H1 (cell line): ENCODE measurements around the gene HSPA1A. TPM values are rescaled to one million over a fixed set of nuclear protein-coding genes. Genes with fewer than 3 reads are reported as not detected.

ENCODE experiments used
- EGR1 ChIP-seq: IDR thresholded peaks from 2 replicates; pipeline ENCODE4 v1.6.1; 2011; ENCODE audit warnings: low read depth, low read length, borderline replicate concordance
- FOSL1 ChIP-seq: IDR thresholded peaks from 2 replicates; pipeline ENCODE4 v1.6.1; 2011; ENCODE audit warnings: mild to moderate bottlenecking, low read depth, low read length, moderate library complexity; ENCODE audit not compliant: insufficient read depth
- JUND ChIP-seq: IDR thresholded peaks from 2 replicates; pipeline ENCODE4 v1.6.1; 2011; ENCODE audit warnings: mild to moderate bottlenecking, improper control_type of control experiment, low read length
- KDM1A ChIP-seq: fragments of 200-600, 300-600 bp; sonication (generic); IDR thresholded peaks from 2 replicates; pipeline ENCODE4 v1.7.1; 2016; ENCODE audit warnings: mild to moderate bottlenecking, low read length, borderline replicate concordance
- RAD21 ChIP-seq, 2 experiments: IDR thresholded peaks in 1 of 2; conservative IDR thresholded peaks in 1 of 2; 2 replicates each; pipeline ENCODE4 v1.6.1; 2011; ENCODE audit warnings: low read depth in 2 of 2, low read length in 2 of 2, improper control_type of control experiment in 1 of 2, inconsistent platforms in 1 of 2, mild to moderate bottlenecking in 1 of 2, moderate library complexity in 1 of 2
- RNF2 ChIP-seq: fragments of 200-900, 300-1000 bp; sonication (generic); IDR thresholded peaks from 2 replicates; pipeline ENCODE4 v1.7.1; 2016; ENCODE audit warnings: borderline replicate concordance, low read depth, mild to moderate bottlenecking, antibody characterized with exemption, low read length; ENCODE audit not compliant: poor library complexity, severe bottlenecking; ENCODE audit errors: missing control alignments
- polyA plus RNA-seq, 7 experiments: library from polyadenylated mRNA; depleted of rRNA in 3 of 7; stranded (reverse) in 5 of 7; unstranded in 2 of 7; fragments of >200 nt in 5 of 7; fragments of 200-250 nt in 2 of 7; gene quantifications; 1 replicate in 5 of 7; 2 replicates in 1 of 7; 4 replicates in 1 of 7; pipeline versions ENCODE4 v1.2.1 to v1.2.3, GENCODE V29; 2011 to 2013; ENCODE audit warnings: missing spikeins in 2 of 7, mixed read lengths in 2 of 7
- total RNA-seq: library from RNA; stranded (reverse); fragmentation: NEBNext Ultra II Directional; extraction: Animal tissue kit (Norgen Biotek cat#: 25700); gene quantifications from 2 replicates; pipeline ENCODE4 v1.2.1, GENCODE V29; 2021
- TF ChIP-seq, protein P1 (sequence below): fragments of 300-600 bp; sonication (generic); IDR thresholded peaks from 2 replicates; pipeline ENCODE4 v1.7.1; 2012; ENCODE audit warnings: low read length, moderate library complexity, mild to moderate bottlenecking, inconsistent platforms; ENCODE audit not compliant: insufficient replicate concordance

The HSPA1A gene
- total and polyA plus RNA-seq, 2 of the 8 experiments (the other 6 are each of a cell fraction or from before 2014, with no cell fraction given): 40.7 to 54.0 TPM

DNA sequence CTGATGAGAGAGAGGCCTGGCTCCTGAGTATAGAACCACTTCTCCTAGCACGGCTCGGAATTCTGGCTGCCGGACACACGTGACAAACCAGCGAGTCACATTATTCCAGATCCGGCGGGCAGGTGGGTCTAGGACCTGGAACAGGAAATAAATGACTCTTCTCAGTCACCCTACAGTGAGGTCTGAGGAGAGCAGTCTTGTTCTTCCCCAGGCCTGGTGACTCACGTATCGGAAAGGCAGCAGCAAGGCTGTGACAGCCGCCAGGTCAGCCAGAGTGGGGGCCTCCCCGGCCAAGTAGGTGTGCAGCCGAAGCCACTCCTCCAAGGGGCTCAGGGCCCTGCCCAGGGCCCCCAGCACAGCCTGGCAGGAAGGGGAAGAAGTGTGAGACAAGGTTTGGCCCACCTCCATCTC is 22.6 kb upstream of the HSPA1A start (continued):
- TF ChIP-seq KDM1A (no peak), FOSL1 (no peak), JUND (no peak), RAD21 (IDR thresholded peaks at IDR 0.05 in 1 of 2, conservative IDR thresholded peaks at IDR 0.05 in 1 of 2; ENCODE audit: low read depth in 2 of 2, low read length in 2 of 2) (no peak), EGR1 (no peak), RNF2 (no peak)
- TF ChIP-seq, protein P1, sequence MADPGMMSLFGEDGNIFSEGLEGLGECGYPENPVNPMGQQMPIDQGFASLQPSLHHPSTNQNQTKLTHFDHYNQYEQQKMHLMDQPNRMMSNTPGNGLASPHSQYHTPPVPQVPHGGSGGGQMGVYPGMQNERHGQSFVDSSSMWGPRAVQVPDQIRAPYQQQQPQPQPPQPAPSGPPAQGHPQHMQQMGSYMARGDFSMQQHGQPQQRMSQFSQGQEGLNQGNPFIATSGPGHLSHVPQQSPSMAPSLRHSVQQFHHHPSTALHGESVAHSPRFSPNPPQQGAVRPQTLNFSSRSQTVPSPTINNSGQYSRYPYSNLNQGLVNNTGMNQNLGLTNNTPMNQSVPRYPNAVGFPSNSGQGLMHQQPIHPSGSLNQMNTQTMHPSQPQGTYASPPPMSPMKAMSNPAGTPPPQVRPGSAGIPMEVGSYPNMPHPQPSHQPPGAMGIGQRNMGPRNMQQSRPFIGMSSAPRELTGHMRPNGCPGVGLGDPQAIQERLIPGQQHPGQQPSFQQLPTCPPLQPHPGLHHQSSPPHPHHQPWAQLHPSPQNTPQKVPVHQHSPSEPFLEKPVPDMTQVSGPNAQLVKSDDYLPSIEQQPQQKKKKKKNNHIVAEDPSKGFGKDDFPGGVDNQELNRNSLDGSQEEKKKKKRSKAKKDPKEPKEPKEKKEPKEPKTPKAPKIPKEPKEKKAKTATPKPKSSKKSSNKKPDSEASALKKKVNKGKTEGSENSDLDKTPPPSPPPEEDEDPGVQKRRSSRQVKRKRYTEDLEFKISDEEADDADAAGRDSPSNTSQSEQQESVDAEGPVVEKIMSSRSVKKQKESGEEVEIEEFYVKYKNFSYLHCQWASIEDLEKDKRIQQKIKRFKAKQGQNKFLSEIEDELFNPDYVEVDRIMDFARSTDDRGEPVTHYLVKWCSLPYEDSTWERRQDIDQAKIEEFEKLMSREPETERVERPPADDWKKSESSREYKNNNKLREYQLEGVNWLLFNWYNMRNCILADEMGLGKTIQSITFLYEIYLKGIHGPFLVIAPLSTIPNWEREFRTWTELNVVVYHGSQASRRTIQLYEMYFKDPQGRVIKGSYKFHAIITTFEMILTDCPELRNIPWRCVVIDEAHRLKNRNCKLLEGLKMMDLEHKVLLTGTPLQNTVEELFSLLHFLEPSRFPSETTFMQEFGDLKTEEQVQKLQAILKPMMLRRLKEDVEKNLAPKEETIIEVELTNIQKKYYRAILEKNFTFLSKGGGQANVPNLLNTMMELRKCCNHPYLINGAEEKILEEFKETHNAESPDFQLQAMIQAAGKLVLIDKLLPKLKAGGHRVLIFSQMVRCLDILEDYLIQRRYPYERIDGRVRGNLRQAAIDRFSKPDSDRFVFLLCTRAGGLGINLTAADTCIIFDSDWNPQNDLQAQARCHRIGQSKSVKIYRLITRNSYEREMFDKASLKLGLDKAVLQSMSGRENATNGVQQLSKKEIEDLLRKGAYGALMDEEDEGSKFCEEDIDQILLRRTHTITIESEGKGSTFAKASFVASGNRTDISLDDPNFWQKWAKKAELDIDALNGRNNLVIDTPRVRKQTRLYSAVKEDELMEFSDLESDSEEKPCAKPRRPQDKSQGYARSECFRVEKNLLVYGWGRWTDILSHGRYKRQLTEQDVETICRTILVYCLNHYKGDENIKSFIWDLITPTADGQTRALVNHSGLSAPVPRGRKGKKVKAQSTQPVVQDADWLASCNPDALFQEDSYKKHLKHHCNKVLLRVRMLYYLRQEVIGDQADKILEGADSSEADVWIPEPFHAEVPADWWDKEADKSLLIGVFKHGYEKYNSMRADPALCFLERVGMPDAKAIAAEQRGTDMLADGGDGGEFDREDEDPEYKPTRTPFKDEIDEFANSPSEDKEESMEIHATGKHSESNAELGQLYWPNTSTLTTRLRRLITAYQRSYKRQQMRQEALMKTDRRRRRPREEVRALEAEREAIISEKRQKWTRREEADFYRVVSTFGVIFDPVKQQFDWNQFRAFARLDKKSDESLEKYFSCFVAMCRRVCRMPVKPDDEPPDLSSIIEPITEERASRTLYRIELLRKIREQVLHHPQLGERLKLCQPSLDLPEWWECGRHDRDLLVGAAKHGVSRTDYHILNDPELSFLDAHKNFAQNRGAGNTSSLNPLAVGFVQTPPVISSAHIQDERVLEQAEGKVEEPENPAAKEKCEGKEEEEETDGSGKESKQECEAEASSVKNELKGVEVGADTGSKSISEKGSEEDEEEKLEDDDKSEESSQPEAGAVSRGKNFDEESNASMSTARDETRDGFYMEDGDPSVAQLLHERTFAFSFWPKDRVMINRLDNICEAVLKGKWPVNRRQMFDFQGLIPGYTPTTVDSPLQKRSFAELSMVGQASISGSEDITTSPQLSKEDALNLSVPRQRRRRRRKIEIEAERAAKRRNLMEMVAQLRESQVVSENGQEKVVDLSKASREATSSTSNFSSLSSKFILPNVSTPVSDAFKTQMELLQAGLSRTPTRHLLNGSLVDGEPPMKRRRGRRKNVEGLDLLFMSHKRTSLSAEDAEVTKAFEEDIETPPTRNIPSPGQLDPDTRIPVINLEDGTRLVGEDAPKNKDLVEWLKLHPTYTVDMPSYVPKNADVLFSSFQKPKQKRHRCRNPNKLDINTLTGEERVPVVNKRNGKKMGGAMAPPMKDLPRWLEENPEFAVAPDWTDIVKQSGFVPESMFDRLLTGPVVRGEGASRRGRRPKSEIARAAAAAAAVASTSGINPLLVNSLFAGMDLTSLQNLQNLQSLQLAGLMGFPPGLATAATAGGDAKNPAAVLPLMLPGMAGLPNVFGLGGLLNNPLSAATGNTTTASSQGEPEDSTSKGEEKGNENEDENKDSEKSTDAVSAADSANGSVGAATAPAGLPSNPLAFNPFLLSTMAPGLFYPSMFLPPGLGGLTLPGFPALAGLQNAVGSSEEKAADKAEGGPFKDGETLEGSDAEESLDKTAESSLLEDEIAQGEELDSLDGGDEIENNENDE: no peak
